ENCODE results near the gene HYAL3. TPM values are rescaled to one million over a fixed set of nuclear protein-coding genes. Genes with fewer than 3 reads are reported as not detected.
"Not testable (repeated sequence)": the region's sequence is repeated elsewhere in the genome, so short reads cannot be mapped to it uniquely, and the experiment has no call there.

The HYAL3 gene
- total RNA-seq, 1 experiment from 2014 or later = 10.2 TPM

DNA sequence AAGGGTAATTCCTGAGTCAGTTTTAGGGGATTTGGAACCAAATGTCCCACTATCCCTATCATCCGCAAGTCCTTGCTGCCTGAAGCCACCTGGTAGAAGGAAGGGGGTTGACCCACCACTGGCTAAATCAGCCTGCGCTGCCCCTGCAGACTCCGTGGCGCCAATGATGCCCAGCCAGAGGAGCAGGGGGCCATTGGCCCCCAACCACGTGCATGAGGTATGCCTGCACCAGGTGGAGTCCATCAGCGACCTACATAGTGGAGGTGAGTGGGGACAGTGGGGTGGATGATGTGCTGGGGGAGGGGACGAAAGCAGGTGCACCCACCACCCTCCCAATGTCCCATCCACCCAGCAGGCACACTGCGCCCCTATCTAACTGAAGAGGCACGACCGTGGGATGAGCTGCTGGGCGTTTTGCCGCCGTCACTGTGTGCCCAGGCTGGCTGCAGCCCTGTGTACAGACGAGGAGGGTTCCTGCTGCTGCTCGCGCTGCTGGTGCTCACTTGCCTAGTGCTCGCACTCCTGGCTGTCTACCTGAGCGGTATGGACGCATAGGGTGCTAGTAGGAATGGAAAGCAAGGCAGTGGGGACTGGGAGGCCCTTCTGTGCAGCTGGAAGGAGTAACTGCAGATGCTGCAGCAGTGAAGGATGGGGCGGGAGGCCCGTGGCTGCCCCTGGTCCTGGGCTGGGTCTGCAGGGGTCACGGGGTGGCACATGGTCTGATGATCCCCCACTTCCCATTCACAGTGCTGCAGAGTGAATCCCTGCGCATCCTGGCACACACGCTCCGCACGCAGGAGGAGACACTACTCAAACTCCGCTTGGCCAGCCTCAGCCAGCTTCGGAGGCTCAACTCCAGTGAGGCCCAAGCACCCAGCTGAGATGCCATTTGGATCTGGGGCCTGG, 12.6 kb downstream of the HYAL3 start:
- H3K4me1 ChIP-seq (replicated peaks; ENCODE audit: insufficient read depth) = 0 out of 2 replicates have a peak, but pooled peaks cover 7% of the 10 kb centered on the region
- intact Hi-C loops (cut with micrococcal nuclease; ENCODE audit: unreplicated experiment) = no loop called here
- ChIA-PET CTCF (no interaction called here), POLR2A (ENCODE audit: unreplicated experiment) (no interaction called here)
- no peak overlapping the region for H3K4me2 ChIP-seq
- no peaks in the 10 kb centered on the region for H3K27me3 ChIP-seq (ENCODE audit: insufficient read depth, low read depth)
- DNase-seq = no peak
- no peaks in the 10 kb centered on the region for H3K9me2 ChIP-seq (ENCODE audit: insufficient read depth)
- H2AFZ ChIP-seq = no peak overlapping the region
- peaks cover 11% of the 10 kb centered on the region; the same call in 1 of the 2 replicates for H3F3A ChIP-seq (ENCODE audit: insufficient read depth, low read depth)
- H3K9me3 ChIP-seq (ENCODE audit: insufficient read depth, low read depth) = no peaks in the 10 kb centered on the region
- BruUV-seq (replicated peaks) = no TSS peak
- H3K27ac ChIP-seq = no peak overlapping the region
- TF ChIP-seq, protein P1, sequence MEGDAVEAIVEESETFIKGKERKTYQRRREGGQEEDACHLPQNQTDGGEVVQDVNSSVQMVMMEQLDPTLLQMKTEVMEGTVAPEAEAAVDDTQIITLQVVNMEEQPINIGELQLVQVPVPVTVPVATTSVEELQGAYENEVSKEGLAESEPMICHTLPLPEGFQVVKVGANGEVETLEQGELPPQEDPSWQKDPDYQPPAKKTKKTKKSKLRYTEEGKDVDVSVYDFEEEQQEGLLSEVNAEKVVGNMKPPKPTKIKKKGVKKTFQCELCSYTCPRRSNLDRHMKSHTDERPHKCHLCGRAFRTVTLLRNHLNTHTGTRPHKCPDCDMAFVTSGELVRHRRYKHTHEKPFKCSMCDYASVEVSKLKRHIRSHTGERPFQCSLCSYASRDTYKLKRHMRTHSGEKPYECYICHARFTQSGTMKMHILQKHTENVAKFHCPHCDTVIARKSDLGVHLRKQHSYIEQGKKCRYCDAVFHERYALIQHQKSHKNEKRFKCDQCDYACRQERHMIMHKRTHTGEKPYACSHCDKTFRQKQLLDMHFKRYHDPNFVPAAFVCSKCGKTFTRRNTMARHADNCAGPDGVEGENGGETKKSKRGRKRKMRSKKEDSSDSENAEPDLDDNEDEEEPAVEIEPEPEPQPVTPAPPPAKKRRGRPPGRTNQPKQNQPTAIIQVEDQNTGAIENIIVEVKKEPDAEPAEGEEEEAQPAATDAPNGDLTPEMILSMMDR (conservative IDR thresholded peaks at IDR 0.05) = no peak
- TF ChIP-seq EZH2 (IDR thresholded peaks at IDR 0.05; ENCODE audit: low read depth) = no peak
- peaks cover 20% of the 10 kb centered on the region for H3K79me2 ChIP-seq (ENCODE audit: low read depth)
- no peaks in the 10 kb centered on the region for H4K20me1 ChIP-seq (ENCODE audit: insufficient read depth)
- H3K4me3 ChIP-seq = no peak overlapping the region
- no peaks in the 10 kb centered on the region for H3K36me3 ChIP-seq (ENCODE audit: low read depth)

DNA sequence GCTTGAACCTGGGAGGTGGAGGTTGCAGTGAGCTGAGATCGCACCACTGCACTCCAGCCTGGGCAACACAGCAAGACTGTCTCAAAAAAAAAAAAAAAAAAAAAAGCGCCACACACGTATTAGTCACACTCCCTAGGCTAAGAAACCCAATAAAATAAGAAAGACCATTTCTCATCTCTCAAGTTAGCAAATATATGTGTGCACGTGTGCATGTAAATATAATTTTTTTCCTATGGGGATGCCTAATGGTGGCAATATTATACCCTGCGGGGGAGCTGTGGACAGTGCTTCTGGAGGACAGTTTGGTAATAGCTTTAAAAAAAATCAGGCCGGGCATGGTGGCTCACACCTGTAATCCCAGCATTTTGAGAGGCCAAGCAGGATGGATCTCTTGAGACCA, 15.1 kb downstream of the HYAL3 start:
- H3K9me3 ChIP-seq (ENCODE audit: insufficient read depth, low read depth); H3K4me3 ChIP-seq; H3K79me2 ChIP-seq (ENCODE audit: low read depth); intact Hi-C loops (cut with micrococcal nuclease; ENCODE audit: unreplicated experiment); H3K27me3 ChIP-seq (ENCODE audit: insufficient read depth, low read depth); BruUV-seq (replicated peaks); H3K4me1 ChIP-seq (replicated peaks; ENCODE audit: insufficient read depth); H4K20me1 ChIP-seq (ENCODE audit: insufficient read depth); H3K9me2 ChIP-seq (ENCODE audit: insufficient read depth); H3K4me2 ChIP-seq; H3K36me3 ChIP-seq (ENCODE audit: low read depth); H2AFZ ChIP-seq; H3K27ac ChIP-seq; DNase-seq: not testable (repeated sequence)
- CTCF ChIA-PET = interaction anchor here (0.6 to 1.3 kb wide), 3 partner anchors 13 to 148 kb away, joined by 3 to 14 read pairs (median 9); no protein-coding TSS in a partner anchor
- POLR2A ChIA-PET (ENCODE audit: unreplicated experiment) = interaction anchor here (0.7 kb wide), 1 partner anchor 354 kb away, joined by 5 read pairs; the partner anchor contains the start of gene MON1A
- H3F3A ChIP-seq (ENCODE audit: insufficient read depth, low read depth) = peaks cover 11% of the 10 kb centered on the region; the same call in 1 of the 2 replicates

DNA sequence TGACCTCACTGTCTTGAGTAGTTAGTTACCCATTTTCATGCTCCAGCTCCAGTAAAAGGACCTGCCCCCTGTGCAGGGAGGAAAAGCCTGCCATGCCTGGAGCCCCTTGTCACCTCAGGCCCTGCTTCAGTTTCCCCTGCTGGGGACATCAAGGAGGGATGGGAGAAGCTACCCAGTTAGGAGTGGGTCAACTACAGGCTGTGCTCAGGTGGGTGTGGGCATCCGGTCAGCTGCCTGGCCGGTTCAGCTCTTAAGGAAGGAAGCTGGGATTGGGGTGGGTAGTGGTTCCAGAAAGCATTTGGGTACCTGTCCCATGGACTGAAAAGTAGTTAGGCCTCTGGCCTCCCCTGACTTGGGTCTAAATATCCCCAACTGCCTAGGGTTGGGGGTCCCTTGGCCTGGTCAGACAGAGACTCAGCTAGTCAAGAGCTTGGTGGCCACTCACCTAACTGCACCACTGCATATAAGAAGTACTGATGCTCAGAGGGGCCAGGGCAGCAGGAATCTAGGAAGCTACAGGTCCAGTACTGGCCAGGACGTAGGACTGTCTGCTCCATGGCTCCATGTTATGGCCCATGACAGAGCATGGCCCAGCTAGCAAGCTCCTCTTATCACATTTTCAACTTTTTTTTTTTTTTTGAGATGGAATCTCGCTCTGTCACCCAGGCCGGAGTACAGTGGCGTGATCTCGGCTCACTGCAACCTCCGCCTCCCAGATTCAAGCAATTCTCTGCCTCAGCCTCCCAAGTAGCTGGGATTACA, 19.8 kb downstream of the HYAL3 start:
- intact Hi-C loops (cut with micrococcal nuclease; ENCODE audit: unreplicated experiment) = no loop called here
- no peaks in the 10 kb centered on the region for H3K9me3 ChIP-seq (ENCODE audit: insufficient read depth, low read depth)
- no peaks in the 10 kb centered on the region for H4K20me1 ChIP-seq (ENCODE audit: insufficient read depth)
- no peaks in the 10 kb centered on the region for H3K9me2 ChIP-seq (ENCODE audit: insufficient read depth)
- no peak for DNase-seq
- CTCF ChIA-PET = interaction anchor here (0.6 kb wide), 1 partner anchor 34 kb away, joined by 6 read pairs; no protein-coding TSS in a partner anchor
- BruUV-seq (replicated peaks) = no TSS peak
- H3K27me3 ChIP-seq (ENCODE audit: insufficient read depth, low read depth) = no peaks in the 10 kb centered on the region
- POLR2A ChIA-PET (ENCODE audit: unreplicated experiment) = interaction anchor here (0.6 kb wide), 1 partner anchor 38 kb away, joined by 3 read pairs; no protein-coding TSS in a partner anchor
- no peaks in the 10 kb centered on the region for H3K4me1 ChIP-seq (replicated peaks; ENCODE audit: insufficient read depth)
- H3K4me3 ChIP-seq = no peak overlapping the region
- no peaks in the 10 kb centered on the region for H3K79me2 ChIP-seq (ENCODE audit: low read depth)
- no peak for TF ChIP-seq EZH2 (IDR thresholded peaks at IDR 0.05; ENCODE audit: low read depth)
- TF ChIP-seq, protein P1 (conservative IDR thresholded peaks at IDR 0.05) = no peak
- no peaks in the 10 kb centered on the region for H3F3A ChIP-seq (ENCODE audit: insufficient read depth, low read depth)
- H2AFZ ChIP-seq = no peak overlapping the region
- H3K4me2 ChIP-seq = no peak overlapping the region
- H3K36me3 ChIP-seq (ENCODE audit: low read depth) = no peaks in the 10 kb centered on the region
- no peak overlapping the region for H3K27ac ChIP-seq

Measured in PC-9 (cell line).